IMR-90 (cell line): ENCODE data around the gene SOX9. TPM values are rescaled to one million over a fixed set of nuclear protein-coding genes. Genes with fewer than 3 reads are reported as not detected.
A peak's percentile ranks its signal among the peaks of the same experiment; 100 is the strongest.

Experiments used
- ATAC-seq: fragments of 200-7000 bp; cut with Tn5 transposase; 2 replicates; pipeline ENCODE4 v1.9.1; 2020; ENCODE audit warnings: low read depth, mild to moderate bottlenecking, moderate library complexity
- BruUV-seq: library from RNA; stranded (reverse); fragments of 400-500 nt; replicated peaks from 2 replicates; lab custom pipeline; 2021; lab: Mats Ljungman, UMichigan
- CTCF ChIA-PET: fragments of 300-600 bp; formaldehyde crosslinking; extraction: SDS; loops from one replicate; lab custom pipeline; 2021; ENCODE audit warnings: antibody characterized with exemption; lab: Yijun Ruan, JAX
- POLR2A ChIA-PET: fragments of 300-600 bp; sonication (Branson Sonifier 250); formaldehyde crosslinking; loops from one replicate; lab custom pipeline; 2022; ENCODE audit warnings: antibody characterized with exemption; ENCODE audit not compliant: unreplicated experiment; lab: Charles Lee
- DNase-seq: peaks from one replicate; pipeline ENCODE4 v3.0.0; 2013
- H2AFZ ChIP-seq: replicated peaks from 2 replicates; pipeline ENCODE3; 2013; ENCODE audit warnings: low read length, mild to moderate bottlenecking; ENCODE audit not compliant: poor library complexity
- H2AK5ac ChIP-seq: 2 replicates; pipeline ENCODE4 v1.6.1; 2013; ENCODE audit warnings: low read depth, low read length, inconsistent platforms
- H2AK9ac ChIP-seq: replicated peaks from 2 replicates; pipeline ENCODE3; 2013; ENCODE audit warnings: mild to moderate bottlenecking, low read depth, low read length, moderate library complexity; ENCODE audit not compliant: poor library complexity
- H2BK120ac ChIP-seq: 2 replicates; pipeline ENCODE4 v1.6.1; 2013; ENCODE audit warnings: low read depth, low read length, inconsistent platforms
- H2BK15ac ChIP-seq: 3 replicates; pipeline ENCODE4 v1.6.1; 2013; ENCODE audit warnings: low read depth, low read length, inconsistent platforms
- H2BK20ac ChIP-seq: 2 replicates; pipeline ENCODE4 v1.6.1; 2013; ENCODE audit warnings: low read depth, mild to moderate bottlenecking, inconsistent platforms, low read length, moderate library complexity
- H2BK5ac ChIP-seq: 2 replicates; pipeline ENCODE4 v1.6.1; 2013; ENCODE audit warnings: mild to moderate bottlenecking, low read depth, low read length, inconsistent platforms; ENCODE audit not compliant: poor library complexity, severe bottlenecking
- H3K14ac ChIP-seq: replicated peaks from 2 replicates; pipeline ENCODE4 v1.6.1; 2013; ENCODE audit warnings: low read depth, low read length, inconsistent platforms
- H3K18ac ChIP-seq: 2 replicates; pipeline ENCODE4 v1.6.1; 2013; ENCODE audit warnings: low read depth, low read length, control low read depth
- H3K23ac ChIP-seq: 2 replicates; pipeline ENCODE4 v1.6.1; 2013; ENCODE audit warnings: low read depth, low read length, inconsistent platforms
- H3K27ac ChIP-seq: 2 replicates; pipeline ENCODE4 v1.5.1; 2013; ENCODE audit warnings: mild to moderate bottlenecking, control low read depth, low read length; ENCODE audit not compliant: insufficient read depth
- H3K27me3 ChIP-seq: 2 replicates; pipeline ENCODE4 v1.6.1; 2013; ENCODE audit warnings: low read length; ENCODE audit not compliant: control insufficient read depth, insufficient read depth
- H3K36me3 ChIP-seq: 2 replicates; pipeline ENCODE4 v1.6.1; 2013; ENCODE audit warnings: low read length, mixed read lengths; ENCODE audit not compliant: control insufficient read depth, insufficient read depth
- H3K4ac ChIP-seq: 2 replicates; pipeline ENCODE4 v1.6.1; 2013; ENCODE audit warnings: low read depth, low read length, inconsistent platforms
- H3K4me1 ChIP-seq: 2 replicates; pipeline ENCODE4 v1.6.1; 2013; ENCODE audit warnings: low read length, mixed read lengths; ENCODE audit not compliant: control insufficient read depth, insufficient read depth
- H3K4me2 ChIP-seq: 2 replicates; pipeline ENCODE4 v1.6.1; 2013; ENCODE audit warnings: low read depth, mild to moderate bottlenecking, control low read depth, low read length, moderate library complexity
- H3K4me3 ChIP-seq: 2 replicates; pipeline ENCODE4 v1.5.1; 2013; ENCODE audit warnings: low read depth, mild to moderate bottlenecking, control low read depth, low read length, moderate library complexity; ENCODE audit not compliant: insufficient read depth
- H3K56ac ChIP-seq: 2 replicates; pipeline ENCODE4 v1.6.1; 2013; ENCODE audit warnings: low read length, inconsistent platforms; ENCODE audit not compliant: insufficient read depth; ENCODE audit errors: extremely low read depth
- H3K79me1 ChIP-seq, 2 experiments: 2 replicates each; pipeline ENCODE4 v1.6.1; 2013; ENCODE audit warnings: low read length in 2 of 2, inconsistent platforms in 1 of 2, low read depth in 1 of 2
- H3K9ac ChIP-seq: 2 replicates; pipeline ENCODE4 v1.6.1; 2013; ENCODE audit warnings: low read depth, low read length, control low read depth
- H3K9me1 ChIP-seq: 2 replicates; pipeline ENCODE4 v1.6.1; 2013; ENCODE audit warnings: low read length, inconsistent platforms; ENCODE audit not compliant: insufficient read depth
- H3K9me3 ChIP-seq: 2 replicates; pipeline ENCODE4 v1.6.1; 2013; ENCODE audit warnings: low read length; ENCODE audit not compliant: control insufficient read depth, insufficient read depth
- H4K20me1 ChIP-seq: 2 replicates; pipeline ENCODE4 v1.6.1; 2013; ENCODE audit warnings: low read length, inconsistent platforms; ENCODE audit not compliant: insufficient read depth
- H4K5ac ChIP-seq: 2 replicates; pipeline ENCODE4 v1.6.1; 2013; ENCODE audit warnings: mild to moderate bottlenecking, low read depth, low read length, control low read depth
- H4K8ac ChIP-seq, 2 experiments: 2 replicates each; pipeline ENCODE4 v1.6.1; 2013; ENCODE audit warnings: low read depth in 2 of 2, low read length in 2 of 2, control low read depth in 1 of 2, inconsistent platforms in 1 of 2
- H4K91ac ChIP-seq: 2 replicates; pipeline ENCODE4 v1.6.1; 2013; ENCODE audit warnings: low read depth, low read length, inconsistent platforms; ENCODE audit not compliant: insufficient read depth
- BHLHE40 ChIP-seq: fragments of 150-350 bp; IDR thresholded peaks from 2 replicates; pipeline ENCODE4 v1.6.1; 2016; ENCODE audit warnings: mild to moderate bottlenecking, low read depth, low read length
- CHD1 ChIP-seq: IDR thresholded peaks from 2 replicates; pipeline ENCODE4 v1.6.1; 2012; ENCODE audit warnings: low read depth, low read length, improper control_type of control experiment
- MAFK ChIP-seq: IDR thresholded peaks from 2 replicates; pipeline ENCODE4 v1.6.1; 2012; ENCODE audit warnings: low read depth, low read length, improper control_type of control experiment
- RCOR1 ChIP-seq: IDR thresholded peaks from 2 replicates; pipeline ENCODE4 v1.6.1; 2012; ENCODE audit warnings: mild to moderate bottlenecking, low read length, improper control_type of control experiment; ENCODE audit not compliant: insufficient replicate concordance
- SMC3 ChIP-seq: fragments of 150-350 bp; IDR thresholded peaks from 2 replicates; pipeline ENCODE4 v1.6.1; 2016; ENCODE audit warnings: low read depth, mild to moderate bottlenecking, antibody characterized with exemption, low read length, moderate library complexity
- WGBS, 2 experiments: methylation state at CpG; one replicate each; pipeline versions ENCODE4 v1.1.5 to v1.1.7; 2013; ENCODE audit warnings: missing lambda C conversion rate in 2 of 2; ENCODE audit not compliant: insufficient read length in 1 of 2; ENCODE audit errors: extremely low coverage in 2 of 2; 5-methylcytosine and 5-hydroxymethylcytosine counted together
- dilution Hi-C: fragments of 300-500 bp; cut with HindIII; formaldehyde crosslinking; loops from one replicate; pipeline ENCODE4 v1.14.3; 2018; ENCODE audit warnings: low sequenced_read_pairs; ENCODE audit not compliant: unreplicated experiment
- in situ Hi-C: fragments of 300-500 bp; cut with MboI; formaldehyde crosslinking; loops from 3 replicates; pipeline ENCODE4 v1.14.3; 2019; ENCODE audit warnings: low sequenced_read_pairs, inconsistent platforms, mixed read lengths
- intact Hi-C: fragments of 100-400 bp; cut with micrococcal nuclease; formaldehyde crosslinking; loops from 2 replicates; pipeline ENCODE4 v1.10.0; 2022
- polyA plus RNA-seq, 3 experiments: library from polyadenylated mRNA; depleted of rRNA; stranded (reverse); fragments of >200 nt; gene quantifications; 2 replicates each; pipeline ENCODE4 v1.2.3, GENCODE V29; 2012; ENCODE audit warnings: low replicate concordance in 1 of 3
- total RNA-seq: library from RNA; depleted of rRNA; stranded (reverse); fragments of >200 nt; gene quantifications from 2 replicates; pipeline ENCODE4 v1.2.3, GENCODE V29; 2012

Gene SOX9
- total and polyA plus RNA-seq, 2 of the 4 experiments (the other 2 are of a cell fraction) = 4.1 to 12.7 TPM

DNA sequence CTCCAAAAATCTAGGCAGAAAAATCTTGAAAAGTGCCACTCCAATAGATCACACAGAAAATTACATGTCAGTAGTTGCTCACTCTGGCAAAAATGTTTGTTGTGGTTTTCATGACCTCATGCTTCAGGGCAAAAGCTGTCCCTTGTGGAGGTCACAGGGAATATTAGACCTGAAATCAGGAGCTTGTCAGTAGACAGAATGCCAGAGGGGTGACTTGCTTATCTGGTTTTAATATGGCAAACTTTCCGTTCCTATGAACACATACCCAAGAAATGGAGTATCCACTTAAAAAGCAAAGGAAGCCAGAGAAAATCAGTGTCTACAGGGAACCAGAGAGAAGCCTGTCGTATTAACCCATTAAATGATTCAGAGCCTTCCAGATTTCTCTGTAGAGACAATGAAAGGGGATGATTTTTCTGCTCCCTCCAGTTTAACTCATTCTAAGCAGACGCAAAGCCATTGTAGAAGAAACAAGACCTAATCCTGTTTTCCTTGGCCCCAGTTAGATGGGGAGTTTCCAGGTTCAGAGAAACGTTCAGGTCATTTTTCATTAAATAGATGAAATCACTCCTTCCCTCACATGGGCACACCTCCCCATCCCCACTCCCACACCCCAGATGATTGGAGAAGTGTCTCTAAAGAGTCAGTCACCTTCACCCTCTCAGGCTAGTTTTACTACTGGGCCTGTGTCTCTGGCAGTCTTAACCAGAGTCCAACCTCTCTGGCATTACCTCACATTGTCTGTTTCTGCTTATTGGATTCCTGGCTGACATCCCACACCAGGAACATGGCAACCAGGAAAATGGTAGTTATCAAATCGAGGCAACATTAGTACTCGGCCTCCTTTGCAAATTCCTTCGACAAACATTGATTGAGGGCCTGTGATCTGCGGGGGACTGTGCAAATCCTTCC lies 6.0 kb downstream of the SOX9 start:
- Histone ChIP-seq H2BK15ac (peak overlapping the region; percentile 83), H4K20me1 (peaks cover 2% of the 10 kb centered on the region), H3K4me3 (no peak overlapping the region), H3K9ac (no peak overlapping the region; the same call in 1 of the 2 replicates), H3K23ac (peak overlapping the region; percentile 49; the same call in 1 of the 2 replicates), H3K36me3 (peaks cover 19% of the 10 kb centered on the region), H3K9me3 (no peaks in the 10 kb centered on the region), H3K79me1 (peaks cover 3 to 22% of the 10 kb centered on the region in 2 experiments; a peak in 3 of 4 replicates), H3K4me1 (peaks cover 18% of the 10 kb centered on the region), H3K4ac (peak overlapping the region; percentile 79), H3K4me2 (no peak overlapping the region; the same call in 1 of the 2 replicates), H3K56ac (peak overlapping the region; percentile 16; the same call in 1 of the 2 replicates), H2BK20ac (peak overlapping the region; percentile 12), H2AFZ (no peak overlapping the region), H3K27me3 (no peaks in the 10 kb centered on the region), H4K91ac (peak overlapping the region; percentile 64), H3K27ac (peak overlapping the region; percentile 55), H2BK120ac (peak overlapping the region; percentile 65), H3K9me1 (peaks cover 5% of the 10 kb centered on the region; the same call in 1 of the 2 replicates), H3K18ac (peak overlapping the region; percentile 57), H2AK9ac (no peak overlapping the region), H2BK5ac (peak overlapping the region; percentile 52), H4K5ac (peak overlapping the region; percentile 35), H3K14ac (peak overlapping the region; percentile 41), H2AK5ac (peak overlapping the region; percentile 39), H4K8ac (peak overlapping the region; percentile 16 to 77)
- POLR2A ChIA-PET = interaction anchor here (0.6 kb wide), 1 partner anchor 378 kb away, joined by 6 read pairs; no protein-coding TSS in a partner anchor
- in situ Hi-C loops = no loop called here
- CTCF ChIA-PET = no interaction called here
- intact Hi-C loops = no loop called here
- DNase-seq (peak; percentile 83), ATAC-seq (peak; percentile 10; the same call in 1 of the 2 replicates)
- dilution Hi-C loops = no loop called here
- BruUV-seq = no TSS peak
- 70% methylated on average over 4 of the region's 8 CpGs; no CpG with 5 or more reads in 1 of the 2 experiments for WGBS, 2 experiments
- no peak for TF ChIP-seq RCOR1
- peak; percentile 2; the same call in 1 of the 2 replicates for TF ChIP-seq SMC3
- TF ChIP-seq MAFK = peak; percentile 37; the same call in 1 of the 2 replicates
- peak; percentile 54 for TF ChIP-seq BHLHE40
- no peak for TF ChIP-seq CHD1
